Dendritic cell treated with granulocyte-macrophage colony-stimulating factor and Interleukin-4, amounts not matched to agents 40 ng/mL and 50 ng/mL, for 4 days (primary cell): ENCODE data around the gene TTLL11.

Source experiments
- H3K27ac Mint-ChIP-seq: one replicate; pipeline ENCODE4 v1.8.0; 2022; ENCODE audit warnings: mild to moderate bottlenecking, mixed read lengths
- H3K27me3 Mint-ChIP-seq: one replicate; pipeline ENCODE4 v1.8.0; 2022; ENCODE audit warnings: mild to moderate bottlenecking, mixed read lengths
- H3K36me3 Mint-ChIP-seq: one replicate; pipeline ENCODE4 v1.8.0; 2022; ENCODE audit warnings: low read depth, mixed read lengths
- H3K4me1 Mint-ChIP-seq: one replicate; pipeline ENCODE4 v1.8.0; 2022; ENCODE audit warnings: low read depth, mixed read lengths
- H3K4me3 Mint-ChIP-seq: one replicate; pipeline ENCODE4 v1.8.0; 2022; ENCODE audit warnings: mild to moderate bottlenecking, moderate library complexity, mixed read lengths
- H3K9me3 Mint-ChIP-seq: one replicate; pipeline ENCODE4 v1.8.0; 2022; ENCODE audit warnings: mixed read lengths
- intact Hi-C: fragments of 100-400 bp; cut with micrococcal nuclease; formaldehyde crosslinking; loops from one replicate; pipeline ENCODE4 v1.15.0; 2022

TTLL11 gene

DNA sequence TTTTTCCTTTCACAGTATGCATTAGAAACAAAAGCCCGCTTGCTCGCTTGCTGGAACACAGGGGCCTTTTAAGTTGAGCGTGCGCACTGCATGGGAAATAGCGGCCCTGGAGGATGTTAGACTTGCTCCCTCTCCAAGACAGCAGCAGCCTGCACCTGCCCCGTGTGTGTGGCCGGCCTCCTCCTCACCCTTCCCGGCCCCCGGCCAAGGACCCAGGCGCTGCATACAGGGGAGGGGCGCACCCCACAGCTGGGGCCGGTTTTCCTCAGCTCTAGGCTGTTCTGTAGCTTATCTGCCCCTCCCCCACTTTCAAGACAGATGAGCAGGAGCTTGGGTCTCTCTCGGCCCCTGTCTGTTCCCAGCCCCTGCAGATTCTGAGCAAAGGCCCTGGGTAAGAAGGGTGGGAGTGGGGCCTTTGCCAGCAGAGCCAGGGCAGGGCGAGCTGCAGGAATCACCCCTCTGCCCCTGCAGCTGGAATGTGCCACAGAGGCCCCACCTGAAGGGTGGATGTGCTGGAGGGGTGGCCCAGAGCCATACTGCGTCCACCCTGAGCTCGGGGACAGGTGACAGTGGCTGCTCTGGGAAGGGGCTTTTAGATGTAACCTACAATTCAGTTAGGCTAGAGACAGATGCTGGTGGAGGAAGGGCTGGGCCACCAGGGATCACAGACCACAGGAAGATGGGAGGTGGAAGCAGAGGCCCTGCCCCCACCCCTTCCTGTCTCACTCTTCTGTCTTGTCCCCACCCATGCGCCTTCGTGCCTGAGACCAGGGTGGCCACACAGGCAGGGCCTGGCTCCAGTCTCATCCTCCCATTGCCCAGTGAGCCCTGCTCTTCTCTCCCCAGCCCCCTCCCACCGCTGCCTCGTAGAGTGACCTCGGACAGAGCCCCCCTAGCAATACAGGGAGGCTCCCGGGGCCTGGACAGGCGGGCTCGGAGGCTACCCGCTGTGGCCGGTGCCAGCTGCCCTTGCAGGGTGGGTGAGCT is 309.3 kb downstream of the TTLL11 start:
- Mint-ChIP-seq H3K27ac (no peak overlapping the region), H3K4me3 (no peak overlapping the region), H3K27me3 (peaks cover 8% of the 10 kb centered on the region), H3K4me1 (no peaks in the 10 kb centered on the region), H3K36me3 (no peaks in the 10 kb centered on the region), H3K9me3 (no peaks in the 10 kb centered on the region)
- intact Hi-C loops, result no loop called here

DNA sequence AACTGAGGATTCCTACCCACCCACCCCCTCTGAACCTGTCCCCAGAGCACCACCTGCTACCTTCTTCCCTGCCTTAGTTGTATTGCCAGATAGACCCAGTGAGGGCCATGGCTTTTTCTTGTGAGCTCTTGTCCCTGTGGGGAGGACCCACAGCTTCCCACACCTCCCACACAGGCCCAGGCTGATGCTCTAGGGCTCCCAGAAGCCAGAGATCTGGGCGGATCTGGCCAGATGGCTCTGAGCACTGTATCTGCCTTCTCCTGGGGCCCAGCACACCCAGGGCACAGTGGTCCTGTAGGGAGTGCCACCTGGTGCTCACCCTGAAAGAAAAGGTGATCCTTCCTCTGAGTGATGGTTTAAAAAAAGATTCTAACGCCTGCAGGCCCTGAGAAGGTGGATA is 310.0 kb downstream of the TTLL11 start:
- Mint-ChIP-seq H3K9me3 (no peaks in the 10 kb centered on the region), H3K27me3 (peaks cover 8% of the 10 kb centered on the region), H3K36me3 (no peaks in the 10 kb centered on the region), H3K27ac (no peak overlapping the region), H3K4me1 (no peaks in the 10 kb centered on the region), H3K4me3 (no peak overlapping the region)
- intact Hi-C loops, result no loop called here

GRCh38 chr9:121782514-121783110 is 310.5 kb downstream of the TTLL11 start:
- peaks cover 8% of the 10 kb centered on the region for H3K27me3 Mint-ChIP-seq
- no peaks in the 10 kb centered on the region for H3K9me3 Mint-ChIP-seq
- intact Hi-C loops, result no loop called here
- no peak overlapping the region for H3K4me3 Mint-ChIP-seq
- no peak overlapping the region for H3K27ac Mint-ChIP-seq
- no peaks in the 10 kb centered on the region for H3K4me1 Mint-ChIP-seq
- H3K36me3 Mint-ChIP-seq, result no peaks in the 10 kb centered on the region

DNA sequence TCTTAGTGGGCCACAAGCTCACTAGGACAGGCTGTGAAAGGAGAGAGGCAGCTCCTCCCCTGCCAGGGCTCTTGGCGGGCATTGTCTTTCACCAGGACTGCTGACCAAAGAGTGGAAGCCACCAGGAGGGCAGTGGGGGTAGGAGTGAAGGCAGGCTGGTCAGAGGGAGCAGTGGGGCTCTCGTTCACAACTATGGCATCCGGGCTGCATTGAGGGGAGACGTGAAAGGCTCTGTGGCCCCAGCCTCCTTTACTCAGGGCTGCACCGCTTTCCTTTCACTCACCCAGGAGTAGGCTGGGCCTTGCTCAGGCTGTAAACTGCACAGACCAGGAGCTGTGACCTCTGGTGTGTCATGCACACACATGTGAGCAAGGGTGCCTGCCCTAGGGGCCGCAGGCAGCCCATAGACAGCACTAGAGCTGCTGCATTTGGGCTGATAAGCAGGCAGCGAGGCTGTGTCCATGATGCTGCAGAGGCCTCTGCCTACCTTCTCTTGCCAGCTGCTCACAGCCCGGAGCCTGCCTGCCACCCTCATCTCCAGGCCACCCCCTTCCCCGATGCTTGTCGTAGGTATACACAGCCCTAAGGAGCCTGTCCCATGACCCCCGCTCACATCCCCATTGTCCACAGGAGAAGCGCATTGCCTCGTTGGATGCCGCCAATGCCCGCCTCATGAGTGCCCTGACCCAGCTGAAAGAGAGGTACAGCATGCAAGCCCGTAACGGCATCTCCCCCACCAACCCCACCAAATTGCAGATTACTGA is 311.2 kb downstream of the TTLL11 start:
- intact Hi-C loops, result no loop called here
- Mint-ChIP-seq H3K27me3 (peaks cover 8% of the 10 kb centered on the region), H3K4me3 (no peak overlapping the region), H3K9me3 (no peaks in the 10 kb centered on the region), H3K27ac (no peak overlapping the region), H3K36me3 (no peaks in the 10 kb centered on the region), H3K4me1 (no peaks in the 10 kb centered on the region)

GRCh38 chr9:121781145-121781548 is 312.0 kb downstream of the TTLL11 start:
- intact Hi-C loops, result no loop called here
- H3K36me3 Mint-ChIP-seq, result no peaks in the 10 kb centered on the region
- H3K4me1 Mint-ChIP-seq, result no peaks in the 10 kb centered on the region
- H3K27me3 Mint-ChIP-seq, result peaks cover 4% of the 10 kb centered on the region
- H3K4me3 Mint-ChIP-seq, result no peak overlapping the region
- no peaks in the 10 kb centered on the region for H3K9me3 Mint-ChIP-seq
- no peak overlapping the region for H3K27ac Mint-ChIP-seq

GRCh38 chr9:121780177-121781040 is 312.7 kb downstream of the TTLL11 start:
- no peaks in the 10 kb centered on the region for H3K4me1 Mint-ChIP-seq
- H3K36me3 Mint-ChIP-seq, result no peaks in the 10 kb centered on the region
- no peak overlapping the region for H3K4me3 Mint-ChIP-seq
- intact Hi-C loops, result no loop called here
- no peaks in the 10 kb centered on the region for H3K9me3 Mint-ChIP-seq
- H3K27ac Mint-ChIP-seq, result no peak overlapping the region
- H3K27me3 Mint-ChIP-seq, result peaks cover 4% of the 10 kb centered on the region

GRCh38 chr9:121779381-121780117 is 313.6 kb downstream of the TTLL11 start:
- intact Hi-C loops, result no loop called here
- Mint-ChIP-seq H3K27me3 (peaks cover 4% of the 10 kb centered on the region), H3K4me1 (no peaks in the 10 kb centered on the region), H3K4me3 (no peak overlapping the region), H3K36me3 (no peaks in the 10 kb centered on the region), H3K27ac (no peak overlapping the region), H3K9me3 (no peaks in the 10 kb centered on the region)

- Mint-ChIP-seq H3K27me3 (peaks cover 4% of the 10 kb centered on the region), H3K36me3 (no peaks in the 10 kb centered on the region), H3K4me1 (no peaks in the 10 kb centered on the region), H3K4me3 (no peak overlapping the region), H3K27ac (no peak overlapping the region), H3K9me3 (no peaks in the 10 kb centered on the region)
- intact Hi-C loops, result no loop called here
These were observed 314.6 kb downstream of the TTLL11 start for GRCh38 chr9:121778252-121779225.

DNA sequence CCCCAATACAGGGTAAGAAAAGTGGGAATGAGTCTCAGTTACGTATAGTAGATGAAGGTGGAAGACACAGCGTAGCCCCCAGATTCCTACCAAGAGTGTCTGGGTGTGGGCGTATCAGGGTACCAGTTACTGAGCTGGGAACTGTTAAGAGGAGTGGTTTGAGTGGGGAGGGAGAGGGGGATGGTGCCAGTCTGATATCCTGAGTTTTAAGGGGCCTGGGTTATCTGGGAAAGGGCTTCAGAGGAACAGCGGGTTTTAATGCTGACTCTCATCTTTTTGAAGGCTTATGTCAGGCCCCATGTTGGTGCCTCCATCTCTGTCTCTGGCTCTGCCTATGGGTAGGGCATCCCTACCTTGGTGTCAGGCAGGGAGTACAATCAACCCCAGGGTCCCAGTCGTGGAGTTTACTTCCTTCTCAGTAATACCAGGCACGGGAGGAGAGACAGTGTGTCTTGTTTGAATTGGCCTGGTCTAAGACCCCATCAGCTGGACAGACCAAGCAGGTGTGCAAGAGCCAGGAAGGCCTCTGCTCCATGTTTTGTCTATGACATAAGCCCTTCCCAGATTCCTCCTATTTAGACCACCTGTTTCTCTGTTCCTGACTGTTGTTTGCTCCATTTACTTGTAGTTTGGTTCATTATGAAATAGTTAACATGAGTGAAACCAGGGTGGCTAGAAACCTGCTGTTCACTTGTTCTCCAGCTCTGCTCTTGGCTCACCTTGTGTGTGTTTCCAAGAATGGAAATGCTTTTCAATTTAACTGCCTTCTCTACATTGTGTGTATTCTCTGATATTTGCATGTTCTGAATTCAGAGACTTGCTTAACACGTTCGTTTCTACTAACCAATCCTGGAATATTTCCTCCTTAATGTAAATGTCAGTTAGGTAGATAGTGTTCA is 316.1 kb downstream of the TTLL11 start:
- intact Hi-C loops, result no loop called here
- no peak overlapping the region for H3K27ac Mint-ChIP-seq
- H3K36me3 Mint-ChIP-seq, result no peaks in the 10 kb centered on the region

GRCh38 chr9:121776001-121776738 is 316.9 kb downstream of the TTLL11 start:
- no peak overlapping the region for H3K27ac Mint-ChIP-seq
- intact Hi-C loops, result no loop called here
- H3K36me3 Mint-ChIP-seq, result no peaks in the 10 kb centered on the region
- no peaks in the 10 kb centered on the region for H3K9me3 Mint-ChIP-seq
- no peak overlapping the region for H3K4me3 Mint-ChIP-seq
- H3K27me3 Mint-ChIP-seq, result peaks cover 4% of the 10 kb centered on the region
- no peaks in the 10 kb centered on the region for H3K4me1 Mint-ChIP-seq

More for the DNA sequence above, 316.1 kb downstream of the TTLL11 start:
- H3K4me3 Mint-ChIP-seq, result no peak overlapping the region
- H3K9me3 Mint-ChIP-seq, result no peaks in the 10 kb centered on the region
- no peaks in the 10 kb centered on the region for H3K4me1 Mint-ChIP-seq
- H3K27me3 Mint-ChIP-seq, result peaks cover 4% of the 10 kb centered on the region
